Spleen (tissue), 7 donors: ENCODE results near the gene MMP2.

Experiments used
- POLR2AphosphoS5 ChIP-seq, 3 donors: sonication (generic); formaldehyde crosslinking; IDR thresholded peaks; one replicate each; pipeline ENCODE4 v1.5.1; 2017; ENCODE audit warnings: antibody characterized with exemption in 3 of 3
- TF ChIP-seq, protein P1 (sequence below), 11 experiments: fragments of 200-600 bp in 7 of 11; fragments of 450-650 bp in 4 of 11; sonication (generic) in 4 of 11; IDR thresholded peaks in 8 of 11; conservative IDR thresholded peaks in 3 of 11; 1 replicate in 7 of 11; 2 replicates in 4 of 11; pipeline versions ENCODE4 v1.4.0 to v1.8.0; 2016 to 2021; ENCODE audit warnings: antibody characterized with exemption in 11 of 11, inconsistent platforms in 4 of 11, mild to moderate bottlenecking in 1 of 11
- donor health status: DM: no; HTN: no; CAD: no; lungs with moderate emphysema.
- donor health status: DM: no; HTN: no; CAD: no.
- donor health status: DM: no; HTN: no; CAD: no.

DNA sequence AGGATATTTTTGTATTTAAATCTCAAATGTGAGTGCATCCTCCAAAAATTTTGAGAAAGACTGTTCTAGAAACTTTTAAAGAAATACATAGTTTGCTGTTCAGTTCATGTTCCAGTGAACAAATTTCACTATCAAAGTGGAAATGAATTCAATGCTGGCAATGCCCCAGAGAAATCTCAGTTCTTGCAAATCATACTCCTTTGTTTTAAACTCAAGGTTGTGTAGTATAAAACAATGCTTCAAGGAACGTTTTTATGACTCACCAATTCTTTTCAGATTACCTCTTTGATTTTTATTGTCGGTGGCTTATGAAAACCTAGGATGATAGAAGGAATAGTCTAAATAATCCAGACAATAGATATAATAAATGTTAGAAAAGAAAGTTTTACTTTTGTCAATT, 47.4 kb downstream of the MMP2 start:
- TF ChIP-seq, protein P1, sequence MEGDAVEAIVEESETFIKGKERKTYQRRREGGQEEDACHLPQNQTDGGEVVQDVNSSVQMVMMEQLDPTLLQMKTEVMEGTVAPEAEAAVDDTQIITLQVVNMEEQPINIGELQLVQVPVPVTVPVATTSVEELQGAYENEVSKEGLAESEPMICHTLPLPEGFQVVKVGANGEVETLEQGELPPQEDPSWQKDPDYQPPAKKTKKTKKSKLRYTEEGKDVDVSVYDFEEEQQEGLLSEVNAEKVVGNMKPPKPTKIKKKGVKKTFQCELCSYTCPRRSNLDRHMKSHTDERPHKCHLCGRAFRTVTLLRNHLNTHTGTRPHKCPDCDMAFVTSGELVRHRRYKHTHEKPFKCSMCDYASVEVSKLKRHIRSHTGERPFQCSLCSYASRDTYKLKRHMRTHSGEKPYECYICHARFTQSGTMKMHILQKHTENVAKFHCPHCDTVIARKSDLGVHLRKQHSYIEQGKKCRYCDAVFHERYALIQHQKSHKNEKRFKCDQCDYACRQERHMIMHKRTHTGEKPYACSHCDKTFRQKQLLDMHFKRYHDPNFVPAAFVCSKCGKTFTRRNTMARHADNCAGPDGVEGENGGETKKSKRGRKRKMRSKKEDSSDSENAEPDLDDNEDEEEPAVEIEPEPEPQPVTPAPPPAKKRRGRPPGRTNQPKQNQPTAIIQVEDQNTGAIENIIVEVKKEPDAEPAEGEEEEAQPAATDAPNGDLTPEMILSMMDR (IDR thresholded peaks at IDR 0.05 in 8 of 11, conservative IDR thresholded peaks at IDR 0.05 in 3 of 11) = no peak
- no peak for TF ChIP-seq POLR2AphosphoS5 (IDR thresholded peaks at IDR 0.05)
